ENCODE data around the gene TNS3.

DNA sequence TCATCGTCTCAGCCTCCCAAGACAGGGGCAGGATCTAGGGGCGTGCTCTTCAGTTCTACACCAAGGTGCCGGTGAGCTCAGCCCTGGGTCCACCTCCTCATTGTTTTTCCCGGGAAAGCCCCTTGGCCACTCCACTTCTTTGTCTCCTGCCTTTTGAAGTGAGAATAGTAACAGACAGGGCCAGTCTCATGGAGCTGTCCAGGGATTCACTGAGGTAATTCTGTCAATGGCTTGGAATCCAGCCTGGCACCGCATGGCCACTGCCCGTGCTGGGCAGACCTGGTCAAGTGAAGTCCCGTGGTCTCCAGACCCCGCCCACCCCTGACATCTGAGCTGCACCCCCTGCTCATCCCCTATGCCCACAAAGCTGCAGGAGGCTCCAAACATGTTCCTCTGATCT is 138.9 kb downstream of the TNS3 start:
- TF ChIP-seq, protein P1, sequence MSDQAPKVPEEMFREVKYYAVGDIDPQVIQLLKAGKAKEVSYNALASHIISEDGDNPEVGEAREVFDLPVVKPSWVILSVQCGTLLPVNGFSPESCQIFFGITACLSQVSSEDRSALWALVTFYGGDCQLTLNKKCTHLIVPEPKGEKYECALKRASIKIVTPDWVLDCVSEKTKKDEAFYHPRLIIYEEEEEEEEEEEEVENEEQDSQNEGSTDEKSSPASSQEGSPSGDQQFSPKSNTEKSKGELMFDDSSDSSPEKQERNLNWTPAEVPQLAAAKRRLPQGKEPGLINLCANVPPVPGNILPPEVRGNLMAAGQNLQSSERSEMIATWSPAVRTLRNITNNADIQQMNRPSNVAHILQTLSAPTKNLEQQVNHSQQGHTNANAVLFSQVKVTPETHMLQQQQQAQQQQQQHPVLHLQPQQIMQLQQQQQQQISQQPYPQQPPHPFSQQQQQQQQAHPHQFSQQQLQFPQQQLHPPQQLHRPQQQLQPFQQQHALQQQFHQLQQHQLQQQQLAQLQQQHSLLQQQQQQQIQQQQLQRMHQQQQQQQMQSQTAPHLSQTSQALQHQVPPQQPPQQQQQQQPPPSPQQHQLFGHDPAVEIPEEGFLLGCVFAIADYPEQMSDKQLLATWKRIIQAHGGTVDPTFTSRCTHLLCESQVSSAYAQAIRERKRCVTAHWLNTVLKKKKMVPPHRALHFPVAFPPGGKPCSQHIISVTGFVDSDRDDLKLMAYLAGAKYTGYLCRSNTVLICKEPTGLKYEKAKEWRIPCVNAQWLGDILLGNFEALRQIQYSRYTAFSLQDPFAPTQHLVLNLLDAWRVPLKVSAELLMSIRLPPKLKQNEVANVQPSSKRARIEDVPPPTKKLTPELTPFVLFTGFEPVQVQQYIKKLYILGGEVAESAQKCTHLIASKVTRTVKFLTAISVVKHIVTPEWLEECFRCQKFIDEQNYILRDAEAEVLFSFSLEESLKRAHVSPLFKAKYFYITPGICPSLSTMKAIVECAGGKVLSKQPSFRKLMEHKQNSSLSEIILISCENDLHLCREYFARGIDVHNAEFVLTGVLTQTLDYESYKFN (CRISPR knock-in tag; conservative IDR thresholded peaks at IDR 0.05): no peak
- TF ChIP-seq ZNF256 (CRISPR knock-in tag; conservative IDR thresholded peaks at IDR 0.05) (no peak), POLR2A (IDR thresholded peaks at IDR 0.05; ENCODE audit: insufficient read depth in 1 of 2, low read depth in 2 of 2, low read length in 2 of 2) (no peak), SP4 (CRISPR knock-in tag; IDR thresholded peaks at IDR 0.05) (no peak), NPAS2 (CRISPR knock-in tag; IDR thresholded peaks at IDR 0.05; ENCODE audit: borderline replicate concordance) (no peak), YY1 (IDR thresholded peaks at IDR 0.05; ENCODE audit: insufficient read depth, insufficient replicate concordance, low read depth, low read length) (no peak), SIN3A (IDR thresholded peaks at IDR 0.05; ENCODE audit: borderline replicate concordance, low read depth, low read length) (no peak)
- TF ChIP-seq, protein P2, sequence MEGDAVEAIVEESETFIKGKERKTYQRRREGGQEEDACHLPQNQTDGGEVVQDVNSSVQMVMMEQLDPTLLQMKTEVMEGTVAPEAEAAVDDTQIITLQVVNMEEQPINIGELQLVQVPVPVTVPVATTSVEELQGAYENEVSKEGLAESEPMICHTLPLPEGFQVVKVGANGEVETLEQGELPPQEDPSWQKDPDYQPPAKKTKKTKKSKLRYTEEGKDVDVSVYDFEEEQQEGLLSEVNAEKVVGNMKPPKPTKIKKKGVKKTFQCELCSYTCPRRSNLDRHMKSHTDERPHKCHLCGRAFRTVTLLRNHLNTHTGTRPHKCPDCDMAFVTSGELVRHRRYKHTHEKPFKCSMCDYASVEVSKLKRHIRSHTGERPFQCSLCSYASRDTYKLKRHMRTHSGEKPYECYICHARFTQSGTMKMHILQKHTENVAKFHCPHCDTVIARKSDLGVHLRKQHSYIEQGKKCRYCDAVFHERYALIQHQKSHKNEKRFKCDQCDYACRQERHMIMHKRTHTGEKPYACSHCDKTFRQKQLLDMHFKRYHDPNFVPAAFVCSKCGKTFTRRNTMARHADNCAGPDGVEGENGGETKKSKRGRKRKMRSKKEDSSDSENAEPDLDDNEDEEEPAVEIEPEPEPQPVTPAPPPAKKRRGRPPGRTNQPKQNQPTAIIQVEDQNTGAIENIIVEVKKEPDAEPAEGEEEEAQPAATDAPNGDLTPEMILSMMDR (CRISPR knock-in tag; IDR thresholded peaks at IDR 0.05): no peak
- TF ChIP-seq, protein P3, sequence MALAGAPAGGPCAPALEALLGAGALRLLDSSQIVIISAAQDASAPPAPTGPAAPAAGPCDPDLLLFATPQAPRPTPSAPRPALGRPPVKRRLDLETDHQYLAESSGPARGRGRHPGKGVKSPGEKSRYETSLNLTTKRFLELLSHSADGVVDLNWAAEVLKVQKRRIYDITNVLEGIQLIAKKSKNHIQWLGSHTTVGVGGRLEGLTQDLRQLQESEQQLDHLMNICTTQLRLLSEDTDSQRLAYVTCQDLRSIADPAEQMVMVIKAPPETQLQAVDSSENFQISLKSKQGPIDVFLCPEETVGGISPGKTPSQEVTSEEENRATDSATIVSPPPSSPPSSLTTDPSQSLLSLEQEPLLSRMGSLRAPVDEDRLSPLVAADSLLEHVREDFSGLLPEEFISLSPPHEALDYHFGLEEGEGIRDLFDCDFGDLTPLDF (CRISPR knock-in tag; IDR thresholded peaks at IDR 0.05): no peak

Measured in HepG2 (cell line).